Measurements from ENCODE around the gene RNASE11.
"Not testable (repeated sequence)": the region's sequence is repeated elsewhere in the genome, so short reads cannot be mapped to it uniquely, and the experiment has no call there.

Gene RNASE11

DNA sequence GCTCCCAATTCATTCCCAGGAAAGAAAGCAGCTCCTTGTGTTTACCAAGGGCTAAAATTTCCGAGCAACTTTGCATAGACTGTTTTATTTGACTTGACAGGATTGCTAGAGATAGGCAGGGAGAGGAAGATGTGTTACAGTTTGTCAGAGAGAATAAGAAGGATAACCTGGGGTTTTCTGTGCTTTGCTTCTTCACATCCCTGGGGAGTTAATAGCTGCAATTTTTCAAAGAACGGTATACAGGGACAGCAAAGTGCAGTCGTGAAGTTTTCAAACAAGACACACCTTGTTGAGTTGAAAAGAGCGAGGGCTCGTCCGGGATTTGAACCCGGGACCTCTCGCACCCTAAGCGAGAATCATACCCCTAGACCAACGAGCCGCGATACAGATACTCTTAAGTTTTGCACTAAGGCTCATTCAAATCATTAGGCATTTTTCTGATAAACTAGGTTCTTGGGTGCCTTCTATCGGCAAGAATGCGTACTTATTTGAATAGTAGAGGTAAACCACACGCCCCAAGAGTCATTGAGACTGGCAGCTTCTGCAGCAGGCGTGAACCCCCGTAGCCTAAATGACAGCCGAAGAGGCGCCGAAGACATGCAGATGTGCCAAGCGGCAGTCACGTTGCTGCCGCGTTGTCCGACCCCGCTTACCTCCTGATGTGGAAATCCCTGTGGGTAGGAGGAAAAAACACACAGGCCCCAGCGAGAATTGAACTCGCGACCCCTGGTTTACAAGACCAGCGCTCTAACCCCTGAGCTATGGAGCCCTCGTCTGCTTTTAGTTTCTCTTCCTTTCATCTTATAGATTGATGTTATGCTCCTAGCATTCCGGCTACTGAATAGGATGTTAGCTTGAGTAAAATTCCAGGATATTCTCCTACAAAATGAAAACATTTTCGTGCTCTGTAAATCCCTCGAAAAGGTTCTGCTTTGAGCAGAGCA lies 25.6 kb upstream of the RNASE11 start:
- DNase-seq = peak; percentile 79

GRCh38 chr14:20612403-20612802 lies 24.6 kb upstream of the RNASE11 start:
- no peak for DNase-seq

- DNase-seq = no peak
Measured at GRCh38 chr14:20611277-20611676, 23.5 kb upstream of the RNASE11 start.

DNA sequence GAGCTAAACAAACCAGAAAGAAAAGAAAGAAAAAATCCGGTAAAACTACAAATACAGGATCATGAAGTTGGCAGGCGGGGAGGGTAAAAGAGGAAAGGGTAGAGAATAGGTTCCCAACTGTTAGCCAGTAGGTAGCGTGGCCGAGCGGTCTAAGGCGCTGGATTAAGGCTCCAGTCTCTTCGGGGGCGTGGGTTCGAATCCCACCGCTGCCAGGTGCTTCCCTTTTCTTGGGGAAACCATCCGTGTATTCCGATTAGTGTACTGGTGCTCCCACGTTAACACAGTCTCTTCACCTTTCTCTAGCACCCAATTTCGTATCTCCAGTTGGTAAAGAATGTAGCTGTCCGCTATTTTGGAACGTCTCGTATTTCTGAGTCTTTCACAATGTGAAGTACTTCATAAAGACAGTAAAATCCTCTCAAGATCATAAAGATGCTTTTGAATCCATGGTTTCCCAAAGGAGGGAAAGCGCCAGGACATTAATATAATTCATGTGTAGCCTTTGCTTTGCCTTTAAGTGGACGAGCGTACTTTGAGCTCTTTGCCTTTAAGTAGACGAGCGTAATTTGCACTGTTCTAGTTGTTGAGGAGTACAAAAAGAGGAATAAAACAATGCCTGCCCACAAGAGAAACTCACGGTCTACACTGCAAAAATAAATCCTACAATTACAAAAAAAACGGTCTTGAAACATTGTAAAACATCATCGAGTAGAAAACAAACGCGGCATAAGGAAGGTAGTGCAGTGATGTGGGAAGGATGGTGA lies 22.4 kb upstream of the RNASE11 start:
- DNase-seq = peak; percentile 72

GRCh38 chr14:20609215-20610001 lies 21.6 kb upstream of the RNASE11 start:
- peak; percentile 49 for DNase-seq

- no peak for DNase-seq
Measured at GRCh38 chr14:20608383-20609110, 20.7 kb upstream of the RNASE11 start.

DNA sequence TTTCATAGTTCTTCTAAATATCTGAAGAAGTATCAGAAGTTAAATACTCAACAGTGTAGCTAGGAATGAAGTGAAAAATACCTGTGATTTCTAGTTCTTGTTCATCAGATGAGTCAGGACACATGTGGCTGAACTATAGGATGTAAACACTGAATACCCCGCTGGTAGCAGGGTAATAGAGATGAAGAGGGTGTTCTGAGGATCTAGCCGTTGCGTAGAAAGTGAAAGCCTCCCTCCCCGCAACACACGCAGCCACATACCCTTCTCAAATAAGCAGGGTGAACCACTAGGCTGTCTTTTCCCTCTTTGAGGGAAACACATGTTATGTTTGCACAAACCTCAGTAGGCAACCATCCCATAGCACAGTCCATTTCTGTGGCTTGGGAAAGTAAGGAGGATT lies 19.8 kb upstream of the RNASE11 start:
- no peak for DNase-seq

- DNase-seq = no peak
Measured at GRCh38 chr14:20606902-20607242, 19.1 kb upstream of the RNASE11 start.

DNA sequence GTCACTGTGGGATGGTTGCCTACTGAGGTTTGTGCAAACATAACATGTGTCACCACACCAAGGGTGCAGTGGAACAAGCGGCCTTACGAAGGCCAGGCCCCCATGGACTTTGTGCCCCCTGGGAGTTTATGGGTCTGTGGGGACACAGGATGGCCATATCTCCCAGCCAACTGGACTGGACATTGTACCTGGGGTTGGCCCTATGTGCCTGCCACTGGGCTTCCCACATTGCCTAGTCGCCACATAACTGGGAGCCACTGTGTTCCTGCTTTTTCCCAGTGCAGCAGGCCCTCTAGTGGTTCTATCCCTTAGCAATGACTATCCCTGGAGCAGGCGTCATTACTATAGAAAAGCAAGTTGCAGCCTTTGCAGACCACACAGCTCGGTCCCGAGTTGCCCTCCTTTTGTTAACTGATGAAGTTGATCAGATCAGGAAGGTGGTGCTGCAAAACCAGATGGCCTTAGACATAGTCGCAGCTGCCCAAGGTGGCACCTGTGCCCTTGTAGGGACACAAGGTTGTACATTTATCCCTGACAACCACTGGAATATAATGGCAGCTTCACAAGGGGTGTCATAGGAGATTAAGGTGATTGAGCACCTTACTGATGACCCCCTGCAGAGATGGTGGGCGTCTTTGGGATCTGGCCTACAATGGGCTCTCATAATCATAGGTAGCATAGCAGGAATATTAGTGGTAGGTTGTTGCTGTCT lies 18.5 kb upstream of the RNASE11 start:
- DNase-seq = no peak

GRCh38 chr14:20603813-20604690 lies 16.3 kb upstream of the RNASE11 start:
- no peak for DNase-seq

DNA sequence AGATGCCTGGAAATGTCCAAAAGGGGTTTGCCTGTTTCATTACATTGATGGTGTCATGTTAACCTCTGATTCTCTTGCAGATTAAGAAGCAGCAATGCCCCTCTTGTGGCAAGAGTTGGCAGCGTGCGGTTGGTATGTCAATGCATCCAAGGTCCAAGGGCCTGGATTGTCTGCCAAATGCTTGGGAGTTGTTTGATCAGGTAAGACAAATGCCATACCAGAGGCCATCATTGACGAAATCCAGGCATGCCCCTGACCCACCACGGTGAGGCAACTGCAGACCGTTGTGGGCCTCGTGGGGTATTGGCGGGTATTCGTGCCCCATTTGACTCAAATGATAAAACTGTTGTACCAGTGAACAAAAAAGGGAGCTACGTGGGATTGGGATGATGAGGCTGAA lies 14.8 kb upstream of the RNASE11 start:
- no peak for DNase-seq

GRCh38 chr14:20601522-20601921 lies 13.7 kb upstream of the RNASE11 start:
- DNase-seq = no peak

- DNase-seq = no peak
Measured at GRCh38 chr14:20597108-20597507, 9.3 kb upstream of the RNASE11 start.

DNA sequence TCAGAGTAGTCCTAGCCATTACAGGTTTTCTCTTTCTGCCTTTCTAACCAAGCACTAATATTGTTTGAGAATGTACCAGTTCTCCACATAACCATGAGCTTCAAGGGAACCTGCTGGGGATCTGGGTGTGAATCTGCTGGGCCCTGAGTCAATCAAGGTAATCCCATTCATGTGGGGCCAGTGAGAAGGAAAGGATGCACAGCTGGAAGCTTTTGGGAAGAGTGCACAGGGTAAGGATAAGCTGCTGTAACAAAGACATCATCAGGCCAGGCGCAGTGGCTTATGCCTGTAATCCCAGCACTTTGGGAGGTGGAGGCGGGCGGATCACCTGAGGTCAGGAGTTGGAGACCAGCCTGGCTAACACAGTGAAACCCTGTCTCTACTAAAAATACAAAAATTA lies 7.9 kb upstream of the RNASE11 start:
- not testable (repeated sequence) for DNase-seq

- no peak for DNase-seq
Measured at GRCh38 chr14:20592574-20592973, 4.8 kb upstream of the RNASE11 start.

DNA sequence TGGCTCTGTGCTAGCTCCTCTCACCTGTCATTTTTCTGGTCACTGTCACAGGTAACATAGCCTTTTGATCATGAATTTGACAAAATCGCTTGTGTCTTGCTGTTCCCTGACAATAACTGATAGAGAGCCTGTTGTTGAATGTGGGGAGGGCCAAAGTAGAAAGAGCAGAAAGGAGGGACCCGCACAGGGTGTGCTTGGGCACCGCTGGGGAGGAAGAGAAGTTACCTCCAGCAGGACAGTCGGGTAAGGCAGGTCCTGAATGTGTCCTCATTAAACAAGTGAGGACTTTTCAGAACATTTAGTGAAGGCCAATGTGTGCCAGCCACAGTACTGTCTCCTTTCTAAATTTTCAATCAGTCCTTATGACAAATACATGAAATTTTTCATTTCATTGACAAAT lies 3.4 kb upstream of the RNASE11 start, which contains the start of gene RNASE12:
Gene RNASE12 (minus strand): TSS at position 142 of the 400 bp plus-strand sequence. CDS start 653 bp downstream, outside the sequence.
- DNase-seq = no peak

DNA sequence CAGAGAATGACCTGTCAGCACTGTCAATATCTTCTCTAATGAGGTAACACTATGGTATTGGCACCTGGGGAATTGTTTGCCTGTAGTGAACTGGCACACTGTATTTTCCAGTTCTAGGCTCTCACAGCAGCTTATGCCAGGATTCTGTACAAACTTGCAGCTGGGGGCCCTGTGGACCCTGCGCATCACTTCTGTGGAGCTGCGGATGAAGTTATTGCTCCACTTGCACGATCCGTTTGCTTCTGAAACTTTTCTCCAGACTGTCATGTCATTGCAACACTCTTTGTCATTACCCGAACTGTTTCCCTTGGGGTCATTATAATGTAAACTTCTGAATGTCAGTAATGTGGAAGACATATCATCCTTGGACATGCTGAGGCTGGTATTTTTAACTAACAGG lies 3.9 kb downstream of the RNASE11 start:
- DNase-seq = no peak

DNA sequence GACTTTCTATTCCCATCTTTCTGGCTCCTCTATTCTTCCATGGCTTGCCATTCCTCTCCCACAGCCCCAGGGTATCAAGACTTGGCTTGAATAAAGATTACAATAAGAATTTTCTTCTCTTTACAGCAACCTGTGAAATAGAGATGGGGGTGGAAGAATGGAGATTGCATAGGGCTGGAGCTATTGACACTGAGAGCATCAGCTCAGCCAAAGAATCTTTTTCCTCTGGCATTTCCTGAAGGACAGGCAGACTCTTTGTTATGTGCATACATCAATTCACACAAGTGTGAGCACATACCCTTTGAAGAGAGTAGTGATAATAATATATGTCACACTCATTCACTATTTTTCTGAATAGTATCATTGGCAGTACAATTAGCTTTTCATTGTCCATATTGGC lies 4.7 kb downstream of the RNASE11 start:
- DNase-seq = no peak

DNA sequence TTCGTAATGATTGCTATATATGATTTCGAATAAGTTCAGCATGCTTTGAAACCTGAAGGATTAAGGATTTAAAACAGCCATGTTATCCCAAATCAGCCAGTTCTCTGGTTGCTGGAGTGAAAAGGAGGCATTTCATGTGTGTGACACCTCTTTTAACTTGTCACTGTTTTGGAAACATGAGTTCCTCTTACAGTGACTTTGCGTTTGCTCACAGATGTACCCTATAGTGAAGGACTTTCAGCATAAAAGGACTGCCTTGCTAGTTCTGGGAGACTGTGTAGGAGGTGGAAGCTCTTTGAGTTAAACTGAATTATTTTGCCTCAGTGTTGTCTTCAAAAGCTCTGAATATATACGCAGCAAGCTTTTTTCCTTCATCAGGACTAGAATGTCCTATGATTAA lies 7.6 kb downstream of the RNASE11 start:
- no peak for DNase-seq

DNA sequence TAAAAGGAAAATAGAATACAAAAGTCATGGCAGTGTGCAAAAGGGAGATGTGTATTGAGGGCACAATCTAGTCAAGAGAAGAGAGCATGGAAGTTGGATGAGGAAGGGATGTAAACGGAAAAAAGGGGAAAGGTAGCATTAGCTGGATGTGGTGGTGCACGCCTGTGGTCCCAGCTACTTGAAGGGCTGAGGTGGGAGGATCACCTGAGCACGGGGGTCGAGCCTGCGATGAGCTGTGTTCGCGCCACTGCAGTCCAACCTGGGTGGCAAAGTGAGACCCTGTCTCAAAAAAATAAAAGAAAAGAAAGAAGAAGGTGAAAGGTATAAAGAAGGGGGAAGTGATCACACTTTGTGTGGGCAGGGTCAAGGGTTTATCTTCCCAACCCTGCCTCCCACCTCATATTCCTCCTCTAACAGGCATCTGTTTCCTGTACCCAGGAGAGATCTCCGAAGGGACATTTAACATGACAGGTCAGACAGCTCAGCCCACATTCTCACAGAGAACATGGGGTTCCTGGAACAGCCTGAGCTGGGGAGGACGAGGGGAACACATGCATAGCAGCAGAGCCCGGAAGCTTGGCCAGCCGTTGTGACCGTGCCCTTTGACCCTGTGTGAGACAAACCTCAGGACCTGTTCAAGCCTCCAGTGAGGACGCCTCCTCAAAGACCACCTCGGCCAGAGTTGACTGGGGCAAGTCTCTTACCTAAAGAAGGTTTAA lies 8.9 kb downstream of the RNASE11 start:
- no peak for DNase-seq

Measured in activated CD8-positive, alpha-beta memory T cell treated with anti-CD3 and anti-CD28 coated beads, Interleukin-2, amount 50 U/mL, for 4 hours (primary cell).